DMS 273 (cell line): ENCODE measurements around the gene CLDN7.

ENCODE experiments used
- DNase-seq: peaks from one replicate; lab custom pipeline; 2025; ENCODE audit not compliant: unreplicated experiment; lab: John Stamatoyannopoulos, UW

Gene CLDN7

GRCh38 chr17:7221278-7222092 is 40.8 kb downstream of the CLDN7 start:
- DNase-seq, result no peak

GRCh38 chr17:7220593-7221277 is 41.5 kb downstream of the CLDN7 start:
- DNase-seq, result peak; percentile 75

GRCh38 chr17:7219812-7220592 is 42.3 kb downstream of the CLDN7 start, which contains the start of the genes ACADVL and DLG4:
Gene ACADVL (plus strand): TSS chr17:7219938. CDS start chr17:7219985, 47 bp downstream.
Gene DLG4 (minus strand): TSS chr17:7219836.
- DNase-seq, result peak; percentile 84

- no peak for DNase-seq
Measured at GRCh38 chr17:7219229-7219811, 43.0 kb downstream of the CLDN7 start.

GRCh38 chr17:7218758-7219157 is 43.5 kb downstream of the CLDN7 start:
- DNase-seq, result peak; percentile 39

GRCh38 chr17:7218166-7218565 is 44.1 kb downstream of the CLDN7 start:
- no peak for DNase-seq

- DNase-seq, result peak; percentile 74
Measured at GRCh38 chr17:7217113-7217987, 44.9 kb downstream of the CLDN7 start.

- no peak for DNase-seq
Measured at GRCh38 chr17:7216242-7217112, 45.8 kb downstream of the CLDN7 start.

- DNase-seq, result peak; percentile 53
Measured at GRCh38 chr17:7215652-7216180, 46.6 kb downstream of the CLDN7 start.

GRCh38 chr17:7215136-7215638 is 47.1 kb downstream of the CLDN7 start:
- no peak for DNase-seq

GRCh38 chr17:7214300-7215135 is 47.8 kb downstream of the CLDN7 start:
- peak; percentile 98 for DNase-seq

- DNase-seq, result peak; percentile 96
Measured at GRCh38 chr17:7213895-7214299, 48.4 kb downstream of the CLDN7 start.

- DNase-seq, result no peak
Measured at GRCh38 chr17:7211491-7212273, 50.6 kb downstream of the CLDN7 start.
